H9 (cell line): Measurements from ENCODE around the gene SHLD2. TPM values are rescaled to one million over a fixed set of nuclear protein-coding genes. Genes with fewer than 3 reads are reported as not detected.
"Not testable (repeated sequence)": the region's sequence is repeated elsewhere in the genome, so short reads cannot be mapped to it uniquely, and the experiment has no call there.

Experiments
- DNase-seq: peaks from one replicate; pipeline ENCODE4 v3.0.0-alpha.2; 2017
- H2AFZ ChIP-seq: one replicate; pipeline ENCODE4 v1.6.1; 2013; ENCODE audit warnings: mild to moderate bottlenecking, low read length, control low read depth, moderate library complexity
- H2AK5ac ChIP-seq: 2 replicates; pipeline ENCODE4 v1.6.1; 2013; ENCODE audit warnings: low read length, control low read depth, mixed read lengths; ENCODE audit not compliant: insufficient read length
- H2BK120ac ChIP-seq: one replicate; pipeline ENCODE4 v1.6.1; 2013; ENCODE audit warnings: low read depth, mild to moderate bottlenecking, low read length, control low read depth, inconsistent platforms; ENCODE audit not compliant: poor library complexity, severe bottlenecking
- H2BK12ac ChIP-seq: 2 replicates; pipeline ENCODE4 v1.6.1; 2013; ENCODE audit warnings: low read length, control low read depth, mixed read lengths, low read depth; ENCODE audit not compliant: insufficient read length
- H2BK15ac ChIP-seq: 2 replicates; pipeline ENCODE4 v1.6.1; 2013; ENCODE audit warnings: low read depth, low read length, control low read depth
- H2BK20ac ChIP-seq: one replicate; pipeline ENCODE4 v1.6.1; 2013; ENCODE audit warnings: low read depth, mild to moderate bottlenecking, low read length, control low read depth, inconsistent platforms; ENCODE audit not compliant: poor library complexity, severe bottlenecking
- H2BK5ac ChIP-seq: 2 replicates; pipeline ENCODE4 v1.6.1; 2013; ENCODE audit warnings: low read length, control low read depth, mixed read lengths; ENCODE audit not compliant: insufficient read length
- H3K14ac ChIP-seq: 2 replicates; pipeline ENCODE4 v1.6.1; 2013; ENCODE audit warnings: low read length, control low read depth; ENCODE audit not compliant: insufficient read depth
- H3K18ac ChIP-seq: 2 replicates; pipeline ENCODE4 v1.6.1; 2013; ENCODE audit warnings: low read depth, mild to moderate bottlenecking, mixed read lengths, low read length, control low read depth; ENCODE audit not compliant: insufficient read length
- H3K23ac ChIP-seq: 2 replicates; pipeline ENCODE4 v1.6.1; 2013; ENCODE audit warnings: low read length, control low read depth, mixed read lengths, low read depth; ENCODE audit not compliant: insufficient read length
- H3K23me2 ChIP-seq: 2 replicates; pipeline ENCODE4 v1.6.1; 2013; ENCODE audit warnings: low read depth, mild to moderate bottlenecking, mixed read lengths, low read length, control low read depth; ENCODE audit not compliant: insufficient read length, poor library complexity, severe bottlenecking
- H3K27ac ChIP-seq: 2 replicates; pipeline ENCODE4 v1.5.1; 2013; ENCODE audit warnings: low read length, control low read depth, mixed read lengths, low read depth; ENCODE audit not compliant: insufficient read length
- H3K27me3 ChIP-seq: 2 replicates; pipeline ENCODE4 v1.6.1; 2013; ENCODE audit warnings: low read length, control low read depth, inconsistent platforms; ENCODE audit not compliant: insufficient read depth
- H3K4ac ChIP-seq: 2 replicates; pipeline ENCODE4 v1.6.1; 2013; ENCODE audit warnings: low read depth, mild to moderate bottlenecking, control low read depth, inconsistent platforms, low read length, moderate library complexity
- H3K4me1 ChIP-seq: 2 replicates; pipeline ENCODE4 v1.6.1; 2013; ENCODE audit warnings: low read length, control low read depth, inconsistent platforms; ENCODE audit not compliant: insufficient read depth
- H3K4me2 ChIP-seq: 2 replicates; pipeline ENCODE4 v1.6.1; 2013; ENCODE audit warnings: low read length, control low read depth, mixed read lengths; ENCODE audit not compliant: insufficient read length, insufficient read depth
- H3K56ac ChIP-seq: 2 replicates; pipeline ENCODE4 v1.6.1; 2013; ENCODE audit warnings: low read depth, mild to moderate bottlenecking, mixed read lengths, low read length, control low read depth; ENCODE audit not compliant: insufficient read length
- H3K79me1 ChIP-seq: 2 replicates; pipeline ENCODE4 v1.6.1; 2013; ENCODE audit warnings: low read depth, mild to moderate bottlenecking, moderate library complexity, low read length, control low read depth, inconsistent platforms; ENCODE audit not compliant: insufficient read depth, poor library complexity, severe bottlenecking
- H3K79me2 ChIP-seq: 2 replicates; pipeline ENCODE4 v1.6.1; 2013; ENCODE audit warnings: low read length, control low read depth, inconsistent platforms; ENCODE audit not compliant: insufficient read depth
- H3K9ac ChIP-seq: 2 replicates; pipeline ENCODE4 v1.6.1; 2013; ENCODE audit warnings: low read length, control low read depth, mixed read lengths; ENCODE audit not compliant: insufficient read length; ENCODE audit errors: extremely low read depth
- H3K9me3 ChIP-seq: one replicate; pipeline ENCODE4 v1.6.1; 2013; ENCODE audit warnings: low read depth, low read length, inconsistent platforms; ENCODE audit not compliant: control insufficient read depth
- H3T11ph ChIP-seq: one replicate; pipeline ENCODE4 v1.6.1; 2013; ENCODE audit warnings: mild to moderate bottlenecking, low read length, control low read depth, inconsistent platforms
- H4K20me1 ChIP-seq: one replicate; pipeline ENCODE4 v1.6.1; 2013; ENCODE audit not compliant: control insufficient read depth, insufficient read length, insufficient read depth
- H4K5ac ChIP-seq: 2 replicates; pipeline ENCODE4 v1.6.1; 2013; ENCODE audit warnings: low read depth, mild to moderate bottlenecking, mixed read lengths, low read length, control low read depth; ENCODE audit not compliant: insufficient read length
- H4K8ac ChIP-seq: replicated peaks from 2 replicates; pipeline ENCODE4 v1.6.1; 2013; ENCODE audit warnings: low read length, control low read depth, mixed read lengths, low read depth; ENCODE audit not compliant: insufficient read length
- H4K91ac ChIP-seq: 2 replicates; pipeline ENCODE4 v1.6.1; 2013; ENCODE audit warnings: low read depth, mild to moderate bottlenecking, moderate library complexity, mixed read lengths, low read length, control low read depth; ENCODE audit not compliant: insufficient read length
- H3K27ac Mint-ChIP-seq, 3 experiments: 2 replicates in 2 of 3; 3 replicates in 1 of 3; pipeline ENCODE4 v1.8.0; 2020 to 2021; ENCODE audit warnings: mixed read lengths in 3 of 3, mild to moderate bottlenecking in 1 of 3, moderate library complexity in 1 of 3
- H3K27me3 Mint-ChIP-seq: 2 replicates; pipeline ENCODE4 v1.8.0; 2021; ENCODE audit warnings: low read depth, mild to moderate bottlenecking, moderate library complexity, mixed read lengths
- H3K36me3 Mint-ChIP-seq, 3 experiments: 2 replicates in 2 of 3; 3 replicates in 1 of 3; pipeline ENCODE4 v1.8.0; 2020 to 2021; ENCODE audit warnings: low read depth in 3 of 3, mixed read lengths in 3 of 3; ENCODE audit not compliant: insufficient read depth in 1 of 3
- H3K4me1 Mint-ChIP-seq, 2 experiments: 2 replicates each; pipeline ENCODE4 v1.8.0; 2020; ENCODE audit warnings: mixed read lengths in 2 of 2
- H3K4me3 Mint-ChIP-seq, 2 experiments: 2 replicates in 1 of 2; 3 replicates in 1 of 2; pipeline ENCODE4 v1.8.0; 2020 to 2021; ENCODE audit warnings: mild to moderate bottlenecking in 2 of 2, mixed read lengths in 2 of 2, moderate library complexity in 1 of 2
- H3K9me3 Mint-ChIP-seq, 2 experiments: 2 replicates in 1 of 2; 3 replicates in 1 of 2; pipeline ENCODE4 v1.8.0; 2020; ENCODE audit warnings: mild to moderate bottlenecking in 2 of 2, mixed read lengths in 2 of 2, moderate library complexity in 1 of 2
- WGBS: extraction: QIAGEN DNeasy Blood & Tissue Kit; methylation state at CpG from one replicate; pipeline ENCODE4 v1.1.7; 2013; ENCODE audit warnings: missing lambda C conversion rate, low lambda C conversion rate, mixed read lengths; ENCODE audit not compliant: insufficient read length; ENCODE audit errors: extremely low coverage; 5-methylcytosine and 5-hydroxymethylcytosine counted together
- total RNA-seq: library from RNA; stranded (reverse); gene quantifications from 2 replicates; pipeline ENCODE4 v1.2.1, GENCODE V29; 2021
- TF ChIP-seq, protein P1 (sequence below): fragments of 200-600 bp; sonication (generic); conservative IDR thresholded peaks from 3 replicates; pipeline ENCODE4 v1.8.0; 2021; ENCODE audit warnings: antibody characterized with exemption, mild to moderate bottlenecking

SHLD2 gene
- total RNA-seq, 1 experiment from 2014 or later: 27.8 TPM

DNA sequence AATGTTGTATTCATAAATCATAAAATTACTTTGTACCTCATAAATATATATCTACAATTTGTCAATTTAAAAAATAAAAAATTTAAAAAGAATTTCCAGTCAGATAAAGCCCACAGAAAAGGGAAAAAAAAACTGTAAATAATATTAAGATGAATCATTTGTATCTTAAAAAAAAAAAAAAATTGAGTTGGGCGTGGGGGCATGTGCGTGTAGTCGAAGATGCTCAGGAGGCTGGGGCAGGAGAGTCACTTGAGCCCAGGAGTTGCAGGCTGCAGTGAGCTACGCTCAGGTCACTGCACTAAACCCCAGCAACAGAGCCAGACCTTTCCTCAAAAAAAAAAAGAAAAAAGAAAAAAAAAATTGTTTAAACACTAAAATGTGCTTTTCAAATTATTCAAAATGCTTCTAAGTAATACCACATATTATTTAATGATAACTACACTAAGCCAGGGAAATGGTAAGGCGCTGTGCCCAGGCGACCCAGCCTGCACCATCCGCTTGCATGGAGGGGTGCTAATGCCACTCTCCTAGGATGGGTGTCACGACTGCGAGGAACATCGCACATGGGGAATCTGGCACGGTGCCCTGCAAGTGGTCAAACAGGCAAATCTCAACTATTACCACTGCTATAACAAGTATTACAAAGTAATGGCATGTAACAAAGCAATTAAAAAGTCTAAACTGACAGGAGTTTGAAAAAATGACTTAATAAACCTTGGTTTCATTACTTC is 15.7 kb upstream of the SHLD2 start:
- peaks cover 20 to 34% (median 31%) of the 10 kb centered on the region in 3 experiments for H3K36me3 Mint-ChIP-seq
- Histone ChIP-seq H4K5ac (no peak overlapping the region), H4K20me1 (no peaks in the 10 kb centered on the region), H2BK120ac (no peak overlapping the region), H2BK20ac (no peak overlapping the region), H3K4ac (no peak overlapping the region), H3K79me2 (no peaks in the 10 kb centered on the region; the same call in 1 of the 2 replicates), H3K4me1 (no peaks in the 10 kb centered on the region), H2BK12ac (no peak overlapping the region), H3K27ac (no peak overlapping the region), H4K91ac (no peak overlapping the region), H3K9me3 (no peaks in the 10 kb centered on the region), H3K23ac (no peak overlapping the region), H3K27me3 (no peaks in the 10 kb centered on the region), H3K56ac (no peak overlapping the region), H2BK5ac (no peak overlapping the region), H2BK15ac (no peak overlapping the region), H3K23me2 (no peaks in the 10 kb centered on the region), H3K14ac (no peak overlapping the region), H2AFZ (no peak overlapping the region), H3T11ph (no peak overlapping the region), H3K18ac (no peak overlapping the region), H3K4me2 (no peak overlapping the region), H4K8ac (no peak overlapping the region), H3K79me1 (no peaks in the 10 kb centered on the region), H3K9ac (no peak overlapping the region), H2AK5ac (no peak overlapping the region)
- H3K27me3 Mint-ChIP-seq: no peaks in the 10 kb centered on the region
- TF ChIP-seq, protein P1, sequence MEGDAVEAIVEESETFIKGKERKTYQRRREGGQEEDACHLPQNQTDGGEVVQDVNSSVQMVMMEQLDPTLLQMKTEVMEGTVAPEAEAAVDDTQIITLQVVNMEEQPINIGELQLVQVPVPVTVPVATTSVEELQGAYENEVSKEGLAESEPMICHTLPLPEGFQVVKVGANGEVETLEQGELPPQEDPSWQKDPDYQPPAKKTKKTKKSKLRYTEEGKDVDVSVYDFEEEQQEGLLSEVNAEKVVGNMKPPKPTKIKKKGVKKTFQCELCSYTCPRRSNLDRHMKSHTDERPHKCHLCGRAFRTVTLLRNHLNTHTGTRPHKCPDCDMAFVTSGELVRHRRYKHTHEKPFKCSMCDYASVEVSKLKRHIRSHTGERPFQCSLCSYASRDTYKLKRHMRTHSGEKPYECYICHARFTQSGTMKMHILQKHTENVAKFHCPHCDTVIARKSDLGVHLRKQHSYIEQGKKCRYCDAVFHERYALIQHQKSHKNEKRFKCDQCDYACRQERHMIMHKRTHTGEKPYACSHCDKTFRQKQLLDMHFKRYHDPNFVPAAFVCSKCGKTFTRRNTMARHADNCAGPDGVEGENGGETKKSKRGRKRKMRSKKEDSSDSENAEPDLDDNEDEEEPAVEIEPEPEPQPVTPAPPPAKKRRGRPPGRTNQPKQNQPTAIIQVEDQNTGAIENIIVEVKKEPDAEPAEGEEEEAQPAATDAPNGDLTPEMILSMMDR: no peak
- peaks cover 14 to 15% of the 10 kb centered on the region in 2 experiments for H3K9me3 Mint-ChIP-seq
- H3K4me3 Mint-ChIP-seq: no peak overlapping the region
- peaks cover 5 to 8% of the 10 kb centered on the region in 2 experiments; a peak in 3 of 4 replicates for H3K4me1 Mint-ChIP-seq
- no peak for DNase-seq
- WGBS: no CpG with 5 or more reads among the region's 11 CpGs
- H3K27ac Mint-ChIP-seq: no peak overlapping the region

DNA sequence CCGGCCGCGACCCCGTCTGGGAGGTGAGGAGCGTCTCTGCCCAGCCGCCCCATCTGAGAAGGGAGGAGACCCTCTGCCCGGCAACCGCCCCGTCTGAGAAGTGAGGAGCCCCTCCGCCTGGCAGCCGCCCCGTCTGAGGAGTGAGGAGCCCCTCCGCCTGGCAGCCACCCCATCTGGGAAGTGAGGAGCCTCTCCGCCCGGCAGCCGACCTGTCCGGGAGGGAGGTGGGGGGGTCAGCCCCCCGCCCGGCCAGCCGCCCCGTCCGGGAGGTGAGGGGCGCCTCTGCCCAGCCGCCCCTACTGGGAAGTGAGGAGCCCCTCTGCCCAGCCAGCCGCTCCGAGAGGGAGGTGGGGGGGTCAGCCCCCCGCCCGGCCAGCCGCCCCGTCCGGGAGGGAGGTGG is 14.4 kb upstream of the SHLD2 start:
- not testable (repeated sequence) for H3K9me3 ChIP-seq, H3K4me3 Mint-ChIP-seq, H3K79me2 ChIP-seq, H3K4me2 ChIP-seq, DNase-seq, H4K91ac ChIP-seq, H3K27ac Mint-ChIP-seq, H2BK15ac ChIP-seq, H3K79me1 ChIP-seq, H4K5ac ChIP-seq, H3K14ac ChIP-seq, H4K8ac ChIP-seq, H2BK20ac ChIP-seq, H2AK5ac ChIP-seq, H3K27ac ChIP-seq, H3T11ph ChIP-seq, H3K9ac ChIP-seq, H3K56ac ChIP-seq, H4K20me1 ChIP-seq, H3K23ac ChIP-seq, H2AFZ ChIP-seq, H2BK5ac ChIP-seq, H3K4ac ChIP-seq, H3K23me2 ChIP-seq, H3K27me3 Mint-ChIP-seq, H3K4me1 Mint-ChIP-seq, H2BK120ac ChIP-seq, H3K18ac ChIP-seq, H3K4me1 ChIP-seq, H2BK12ac ChIP-seq, H3K27me3 ChIP-seq
- Mint-ChIP-seq H3K36me3 (peaks cover 24 to 41% (median 32%) of the 10 kb centered on the region in 3 experiments), H3K9me3 (peaks cover 14 to 15% of the 10 kb centered on the region in 2 experiments)
- no CpG with 5 or more reads among the region's 31 CpGs for WGBS
